ENCODE data around the gene MEGF11. TPM values are rescaled to one million over a fixed set of nuclear protein-coding genes. Genes with fewer than 3 reads are reported as not detected.

Gene MEGF11
- total RNA-seq, 1 donor from 2014 or later = 0.06 TPM

DNA sequence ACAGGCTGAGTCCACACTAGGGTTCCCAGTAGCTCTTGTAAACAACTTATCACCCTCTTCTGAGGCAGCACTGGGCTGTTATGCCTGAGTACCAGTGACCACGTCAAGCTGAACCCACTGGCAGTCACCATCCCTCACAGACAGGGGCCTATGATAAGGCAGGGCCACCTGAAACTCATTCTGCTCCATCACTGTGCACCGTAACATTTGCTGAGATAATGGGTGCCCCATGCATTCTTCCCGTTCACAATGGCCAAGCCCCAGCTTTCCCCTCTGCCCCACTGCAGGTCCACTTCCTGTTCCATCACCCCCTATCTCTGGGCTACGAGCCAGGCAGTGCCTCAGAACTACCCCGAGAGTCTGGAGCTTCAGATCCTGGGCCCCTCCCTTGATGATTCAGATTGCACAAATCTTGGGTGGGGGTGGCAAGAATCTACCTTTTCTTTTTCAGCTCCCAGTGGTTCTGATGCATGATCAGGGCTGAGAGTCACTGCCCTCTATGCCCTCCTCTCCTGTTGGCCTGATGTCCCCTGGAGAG is 226.2 kb downstream of the MEGF11 start:
- DNase-seq (ENCODE audit: low spot score) = no peak
- no peak overlapping the region for H3K4me3 Mint-ChIP-seq
- H3K9me3 Mint-ChIP-seq = peaks cover 6% of the 10 kb centered on the region
- Histone ChIP-seq H3K9ac (no peak overlapping the region), H3K27ac (no peak overlapping the region), H3F3A (ENCODE audit: low read depth) (peaks cover 20% of the 10 kb centered on the region), H3K79me2 (ENCODE audit: low read depth) (no peaks in the 10 kb centered on the region), H3K9me3 (ENCODE audit: low read depth) (no peaks in the 10 kb centered on the region), H2AFZ (replicated peaks) (no peak overlapping the region), H3K4me3 (no peak overlapping the region), H3K4me1 (peaks cover 28% of the 10 kb centered on the region), H4K20me1 (ENCODE audit: low read depth) (no peaks in the 10 kb centered on the region), H3K36me3 (no peaks in the 10 kb centered on the region), H3K4me2 (no peak overlapping the region), H3K27me3 (no peaks in the 10 kb centered on the region)
- H3K36me3 Mint-ChIP-seq = no peaks in the 10 kb centered on the region
- TF ChIP-seq, protein P1, sequence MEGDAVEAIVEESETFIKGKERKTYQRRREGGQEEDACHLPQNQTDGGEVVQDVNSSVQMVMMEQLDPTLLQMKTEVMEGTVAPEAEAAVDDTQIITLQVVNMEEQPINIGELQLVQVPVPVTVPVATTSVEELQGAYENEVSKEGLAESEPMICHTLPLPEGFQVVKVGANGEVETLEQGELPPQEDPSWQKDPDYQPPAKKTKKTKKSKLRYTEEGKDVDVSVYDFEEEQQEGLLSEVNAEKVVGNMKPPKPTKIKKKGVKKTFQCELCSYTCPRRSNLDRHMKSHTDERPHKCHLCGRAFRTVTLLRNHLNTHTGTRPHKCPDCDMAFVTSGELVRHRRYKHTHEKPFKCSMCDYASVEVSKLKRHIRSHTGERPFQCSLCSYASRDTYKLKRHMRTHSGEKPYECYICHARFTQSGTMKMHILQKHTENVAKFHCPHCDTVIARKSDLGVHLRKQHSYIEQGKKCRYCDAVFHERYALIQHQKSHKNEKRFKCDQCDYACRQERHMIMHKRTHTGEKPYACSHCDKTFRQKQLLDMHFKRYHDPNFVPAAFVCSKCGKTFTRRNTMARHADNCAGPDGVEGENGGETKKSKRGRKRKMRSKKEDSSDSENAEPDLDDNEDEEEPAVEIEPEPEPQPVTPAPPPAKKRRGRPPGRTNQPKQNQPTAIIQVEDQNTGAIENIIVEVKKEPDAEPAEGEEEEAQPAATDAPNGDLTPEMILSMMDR (IDR thresholded peaks at IDR 0.05) = no peak
- H3K4me1 Mint-ChIP-seq = peaks cover 19% of the 10 kb centered on the region
- H3K27me3 Mint-ChIP-seq (ENCODE audit: insufficient read depth, low read depth) = peaks cover 19% of the 10 kb centered on the region
- H3K27ac Mint-ChIP-seq = no peak overlapping the region

DNA sequence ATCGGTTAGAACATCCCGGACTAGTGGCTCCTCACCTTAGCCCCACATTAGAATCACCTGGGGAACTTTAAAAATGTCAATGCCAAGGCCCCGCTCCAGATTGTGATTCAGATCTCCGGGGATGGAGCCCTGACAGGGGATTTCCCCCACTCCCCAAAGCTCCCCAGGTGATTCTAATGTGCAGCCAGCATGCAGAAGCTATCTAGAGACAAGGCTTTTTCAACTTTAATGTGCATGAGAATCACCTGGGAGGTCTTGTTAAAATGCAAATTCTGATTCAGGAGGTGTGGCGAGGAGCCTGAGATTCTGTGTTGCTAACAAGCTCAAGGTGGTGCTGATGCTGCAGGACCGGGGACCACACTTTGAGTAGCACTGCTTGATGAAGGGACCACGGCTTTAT is 227.6 kb downstream of the MEGF11 start:
- no peak overlapping the region for H3K27ac Mint-ChIP-seq
- no peaks in the 10 kb centered on the region for H4K20me1 ChIP-seq (ENCODE audit: low read depth)
- H3K27ac ChIP-seq = no peak overlapping the region
- H3K9me3 ChIP-seq (ENCODE audit: low read depth) = no peaks in the 10 kb centered on the region
- no peak overlapping the region for H3K4me2 ChIP-seq
- H3K4me1 ChIP-seq = peaks cover 28% of the 10 kb centered on the region
- H3K9ac ChIP-seq = no peak overlapping the region
- no peak for DNase-seq (ENCODE audit: low spot score)
- no peak overlapping the region for H3K4me3 Mint-ChIP-seq
- no peaks in the 10 kb centered on the region for H3K9me3 Mint-ChIP-seq
- H3K36me3 Mint-ChIP-seq = no peaks in the 10 kb centered on the region
- TF ChIP-seq, protein P1 (IDR thresholded peaks at IDR 0.05) = no peak
- TF ChIP-seq EZH2 (IDR thresholded peaks at IDR 0.05) (no peak), EZH2phosphoT487 (IDR thresholded peaks at IDR 0.05) (no peak)
- peaks cover 20% of the 10 kb centered on the region for H3F3A ChIP-seq (ENCODE audit: low read depth)
- peaks cover 15% of the 10 kb centered on the region for H3K27me3 Mint-ChIP-seq (ENCODE audit: insufficient read depth, low read depth)
- no peaks in the 10 kb centered on the region for H3K79me2 ChIP-seq (ENCODE audit: low read depth)
- H3K4me1 Mint-ChIP-seq = peaks cover 19% of the 10 kb centered on the region
- no peak overlapping the region for H3K4me3 ChIP-seq
- H3K27me3 ChIP-seq = no peaks in the 10 kb centered on the region
- no peak overlapping the region for H2AFZ ChIP-seq (replicated peaks)
- H3K36me3 ChIP-seq = no peaks in the 10 kb centered on the region

DNA sequence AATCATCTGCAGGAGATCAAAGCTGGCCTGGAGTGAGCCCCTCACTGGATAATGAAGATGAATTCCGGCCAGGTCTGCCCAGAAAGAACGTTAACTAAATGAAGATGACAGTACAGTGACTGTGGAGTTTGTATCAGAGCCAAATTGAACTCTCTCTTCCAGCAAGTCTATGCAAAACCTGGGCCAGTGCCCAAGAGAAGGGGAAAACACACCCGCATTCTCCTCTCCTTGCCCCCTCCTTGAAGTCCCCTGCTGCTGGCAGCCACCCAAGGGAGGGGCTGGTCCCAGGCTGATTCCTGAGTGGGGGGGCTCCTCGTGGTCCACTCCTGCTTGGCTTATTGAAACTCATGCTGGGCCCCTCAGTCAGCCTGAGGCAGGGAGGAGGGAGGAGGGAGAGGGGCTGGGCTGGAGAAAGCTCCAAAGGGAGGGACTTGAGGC is 228.5 kb downstream of the MEGF11 start:
- no peak overlapping the region for H3K27ac Mint-ChIP-seq

More for the DNA sequence above, 228.5 kb downstream of the MEGF11 start:
- Histone ChIP-seq H3K27me3 (no peaks in the 10 kb centered on the region), H3K9me3 (ENCODE audit: low read depth) (no peaks in the 10 kb centered on the region), H3K79me2 (ENCODE audit: low read depth) (no peaks in the 10 kb centered on the region), H2AFZ (replicated peaks) (no peak overlapping the region), H3K27ac (no peak overlapping the region), H3K4me2 (peak overlapping the region; percentile 33), H3K4me1 (peaks cover 28% of the 10 kb centered on the region), H3K9ac (no peak overlapping the region), H4K20me1 (ENCODE audit: low read depth) (no peaks in the 10 kb centered on the region), H3K36me3 (no peaks in the 10 kb centered on the region), H3F3A (ENCODE audit: low read depth) (peaks cover 20% of the 10 kb centered on the region), H3K4me3 (no peak overlapping the region)
- TF ChIP-seq EZH2phosphoT487 (IDR thresholded peaks at IDR 0.05) (no peak), EZH2 (IDR thresholded peaks at IDR 0.05) (no peak)
- TF ChIP-seq, protein P1 (IDR thresholded peaks at IDR 0.05) = no peak
- no peak for DNase-seq (ENCODE audit: low spot score)
- Mint-ChIP-seq H3K4me3 (no peak overlapping the region), H3K36me3 (no peaks in the 10 kb centered on the region), H3K4me1 (peaks cover 23% of the 10 kb centered on the region), H3K27me3 (ENCODE audit: insufficient read depth, low read depth) (peaks cover 15% of the 10 kb centered on the region), H3K9me3 (no peaks in the 10 kb centered on the region)

Measured in neural progenitor cell (in vitro differentiated cells).